Dendritic cell treated with granulocyte-macrophage colony-stimulating factor and Interleukin-4, amounts not matched to agents 40 ng/mL and 50 ng/mL, for 4 days (primary cell): Measurements from ENCODE around the gene WARS2.

Source experiments
- H3K27ac Mint-ChIP-seq: one replicate; pipeline ENCODE4 v1.8.0; 2022; ENCODE audit warnings: mild to moderate bottlenecking, mixed read lengths
- H3K27me3 Mint-ChIP-seq: one replicate; pipeline ENCODE4 v1.8.0; 2022; ENCODE audit warnings: mild to moderate bottlenecking, mixed read lengths
- H3K36me3 Mint-ChIP-seq: one replicate; pipeline ENCODE4 v1.8.0; 2022; ENCODE audit warnings: low read depth, mixed read lengths
- H3K4me1 Mint-ChIP-seq: one replicate; pipeline ENCODE4 v1.8.0; 2022; ENCODE audit warnings: low read depth, mixed read lengths
- H3K4me3 Mint-ChIP-seq: one replicate; pipeline ENCODE4 v1.8.0; 2022; ENCODE audit warnings: mild to moderate bottlenecking, moderate library complexity, mixed read lengths
- H3K9me3 Mint-ChIP-seq: one replicate; pipeline ENCODE4 v1.8.0; 2022; ENCODE audit warnings: mixed read lengths
- intact Hi-C: fragments of 100-400 bp; cut with micrococcal nuclease; formaldehyde crosslinking; loops from one replicate; pipeline ENCODE4 v1.15.0; 2022

WARS2 gene

GRCh38 chr1:119053917-119054316, 86.5 kb downstream of the WARS2 start:
- intact Hi-C loops = no loop called here
- no peaks in the 10 kb centered on the region for H3K9me3 Mint-ChIP-seq
- H3K27me3 Mint-ChIP-seq = no peaks in the 10 kb centered on the region
- peaks cover 6% of the 10 kb centered on the region for H3K36me3 Mint-ChIP-seq
- no peaks in the 10 kb centered on the region for H3K4me1 Mint-ChIP-seq
- H3K4me3 Mint-ChIP-seq = no peak overlapping the region
- no peak overlapping the region for H3K27ac Mint-ChIP-seq

GRCh38 chr1:119052267-119052666, 88.2 kb downstream of the WARS2 start:
- Mint-ChIP-seq H3K27ac (no peak overlapping the region), H3K4me3 (no peak overlapping the region), H3K4me1 (no peaks in the 10 kb centered on the region), H3K9me3 (no peaks in the 10 kb centered on the region), H3K27me3 (no peaks in the 10 kb centered on the region), H3K36me3 (peaks cover 3% of the 10 kb centered on the region)
- intact Hi-C loops = no loop called here

- H3K36me3 Mint-ChIP-seq = peaks cover 8% of the 10 kb centered on the region
- no peaks in the 10 kb centered on the region for H3K4me1 Mint-ChIP-seq
- H3K27ac Mint-ChIP-seq = no peak overlapping the region
- no peaks in the 10 kb centered on the region for H3K9me3 Mint-ChIP-seq
- no peaks in the 10 kb centered on the region for H3K27me3 Mint-ChIP-seq
- intact Hi-C loops = no loop called here
- H3K4me3 Mint-ChIP-seq = no peak overlapping the region
Observed at GRCh38 chr1:119048624-119049404, 91.6 kb downstream of the WARS2 start.

GRCh38 chr1:119046785-119047438, 93.5 kb downstream of the WARS2 start:
- Mint-ChIP-seq H3K4me3 (no peak overlapping the region), H3K4me1 (no peaks in the 10 kb centered on the region), H3K9me3 (no peaks in the 10 kb centered on the region), H3K27ac (no peak overlapping the region), H3K27me3 (no peaks in the 10 kb centered on the region), H3K36me3 (peaks cover 8% of the 10 kb centered on the region)
- intact Hi-C loops = no loop called here

GRCh38 chr1:119046429-119046784, 94.0 kb downstream of the WARS2 start:
- H3K27me3 Mint-ChIP-seq = no peaks in the 10 kb centered on the region
- H3K9me3 Mint-ChIP-seq = no peaks in the 10 kb centered on the region
- H3K36me3 Mint-ChIP-seq = peaks cover 8% of the 10 kb centered on the region
- H3K27ac Mint-ChIP-seq = no peak overlapping the region
- H3K4me3 Mint-ChIP-seq = no peak overlapping the region
- H3K4me1 Mint-ChIP-seq = no peaks in the 10 kb centered on the region
- intact Hi-C loops = no loop called here

- H3K4me3 Mint-ChIP-seq = no peak overlapping the region
- peaks cover 8% of the 10 kb centered on the region for H3K36me3 Mint-ChIP-seq
- no peak overlapping the region for H3K27ac Mint-ChIP-seq
- intact Hi-C loops = no loop called here
- no peaks in the 10 kb centered on the region for H3K4me1 Mint-ChIP-seq
- no peaks in the 10 kb centered on the region for H3K9me3 Mint-ChIP-seq
- H3K27me3 Mint-ChIP-seq = no peaks in the 10 kb centered on the region
Observed at GRCh38 chr1:119045096-119045746, 95.2 kb downstream of the WARS2 start.

GRCh38 chr1:119040906-119041305, 99.5 kb downstream of the WARS2 start:
- intact Hi-C loops = no loop called here
- H3K4me1 Mint-ChIP-seq = no peaks in the 10 kb centered on the region
- no peaks in the 10 kb centered on the region for H3K27me3 Mint-ChIP-seq
- no peak overlapping the region for H3K27ac Mint-ChIP-seq
- peaks cover 8% of the 10 kb centered on the region for H3K36me3 Mint-ChIP-seq
- no peak overlapping the region for H3K4me3 Mint-ChIP-seq
- no peaks in the 10 kb centered on the region for H3K9me3 Mint-ChIP-seq

GRCh38 chr1:119040489-119040888, 100.0 kb downstream of the WARS2 start:
- Mint-ChIP-seq H3K36me3 (peaks cover 8% of the 10 kb centered on the region), H3K9me3 (no peaks in the 10 kb centered on the region), H3K4me3 (no peak overlapping the region), H3K27ac (no peak overlapping the region), H3K27me3 (no peaks in the 10 kb centered on the region), H3K4me1 (no peaks in the 10 kb centered on the region)
- intact Hi-C loops = no loop called here

GRCh38 chr1:119038363-119038762, 102.1 kb downstream of the WARS2 start:
- H3K4me3 Mint-ChIP-seq = no peak overlapping the region
- H3K27ac Mint-ChIP-seq = no peak overlapping the region
- peaks cover 2% of the 10 kb centered on the region for H3K36me3 Mint-ChIP-seq
- no peaks in the 10 kb centered on the region for H3K9me3 Mint-ChIP-seq
- intact Hi-C loops = no loop called here
- H3K4me1 Mint-ChIP-seq = no peaks in the 10 kb centered on the region
- no peaks in the 10 kb centered on the region for H3K27me3 Mint-ChIP-seq

GRCh38 chr1:119034359-119034758, 106.1 kb downstream of the WARS2 start:
- no peak overlapping the region for H3K27ac Mint-ChIP-seq
- H3K9me3 Mint-ChIP-seq = no peaks in the 10 kb centered on the region
- no peak overlapping the region for H3K4me3 Mint-ChIP-seq
- intact Hi-C loops = no loop called here
- no peaks in the 10 kb centered on the region for H3K4me1 Mint-ChIP-seq
- H3K27me3 Mint-ChIP-seq = no peaks in the 10 kb centered on the region
- peaks cover 23% of the 10 kb centered on the region for H3K36me3 Mint-ChIP-seq

GRCh38 chr1:119032986-119033385, 107.5 kb downstream of the WARS2 start:
- no peak overlapping the region for H3K4me3 Mint-ChIP-seq
- peaks cover 23% of the 10 kb centered on the region for H3K36me3 Mint-ChIP-seq
- no peaks in the 10 kb centered on the region for H3K9me3 Mint-ChIP-seq
- no peaks in the 10 kb centered on the region for H3K27me3 Mint-ChIP-seq
- intact Hi-C loops = no loop called here
- no peaks in the 10 kb centered on the region for H3K4me1 Mint-ChIP-seq
- no peak overlapping the region for H3K27ac Mint-ChIP-seq

GRCh38 chr1:119027759-119028158, 112.7 kb downstream of the WARS2 start:
- H3K4me1 Mint-ChIP-seq = no peaks in the 10 kb centered on the region
- H3K27ac Mint-ChIP-seq = no peak overlapping the region
- no peaks in the 10 kb centered on the region for H3K27me3 Mint-ChIP-seq
- peaks cover 9% of the 10 kb centered on the region for H3K9me3 Mint-ChIP-seq
- intact Hi-C loops = no loop called here
- H3K36me3 Mint-ChIP-seq = peaks cover 15% of the 10 kb centered on the region
- no peak overlapping the region for H3K4me3 Mint-ChIP-seq

GRCh38 chr1:119026956-119027355, 113.5 kb downstream of the WARS2 start:
- peaks cover 12% of the 10 kb centered on the region for H3K36me3 Mint-ChIP-seq
- H3K9me3 Mint-ChIP-seq = peaks cover 13% of the 10 kb centered on the region
- no peaks in the 10 kb centered on the region for H3K27me3 Mint-ChIP-seq
- H3K27ac Mint-ChIP-seq = no peak overlapping the region
- H3K4me3 Mint-ChIP-seq = no peak overlapping the region
- intact Hi-C loops = no loop called here
- no peaks in the 10 kb centered on the region for H3K4me1 Mint-ChIP-seq

- intact Hi-C loops = no loop called here
- H3K36me3 Mint-ChIP-seq = no peaks in the 10 kb centered on the region
- H3K4me3 Mint-ChIP-seq = no peak overlapping the region
- no peak overlapping the region for H3K27ac Mint-ChIP-seq
- H3K9me3 Mint-ChIP-seq = peaks cover 11% of the 10 kb centered on the region
- H3K27me3 Mint-ChIP-seq = peaks cover 20% of the 10 kb centered on the region
- H3K4me1 Mint-ChIP-seq = no peaks in the 10 kb centered on the region
Observed at GRCh38 chr1:119015547-119015946, 124.9 kb downstream of the WARS2 start.
